Kidney (tissue), 14 donors: Measurements from ENCODE around the gene TMEM150B. TPM values are rescaled to one million over a fixed set of nuclear protein-coding genes. Genes with fewer than 3 reads are reported as not detected.
A peak's percentile ranks its signal among the peaks of the same experiment; 100 is the strongest.

Experiments used
- DNase-seq, 5 donors: peaks; one replicate each; pipeline ENCODE4 v3.0.0-alpha.2; 2013 to 2020
- FAIRE-seq: peaks from 2 replicates; lab custom pipeline; 2012; peaks lifted over from hg19 to GRCh38; lab: Jason Lieb, UNC
- H3K27ac ChIP-seq, 2 donors: one replicate each; pipeline ENCODE4 v1.7.0; 2013; ENCODE audit warnings: low read depth in 2 of 2, low read length in 2 of 2, inconsistent platforms in 1 of 2
- H3K27me3 ChIP-seq: one replicate; pipeline ENCODE4 v1.7.1; 2013; ENCODE audit warnings: low read length, inconsistent platforms; ENCODE audit not compliant: control insufficient read depth, insufficient read depth
- H3K36me3 ChIP-seq, 3 donors: one replicate each; pipeline versions ENCODE4 v1.7.0 to v1.7.1; 2013; ENCODE audit warnings: low read length in 3 of 3, control low read depth in 1 of 3, inconsistent platforms in 1 of 3; ENCODE audit not compliant: insufficient read depth in 3 of 3, control insufficient read depth in 2 of 3
- H3K4me1 ChIP-seq, 3 donors: one replicate each; pipeline versions ENCODE4 v1.7.0 to v1.7.1; 2013; ENCODE audit warnings: low read length in 3 of 3, inconsistent platforms in 1 of 3, low read depth in 1 of 3; ENCODE audit not compliant: control insufficient read depth in 2 of 3, insufficient read depth in 2 of 3
- H3K4me3 ChIP-seq, 3 donors: one replicate each; pipeline versions ENCODE4 v1.7.0 to v1.8.1; 2013; ENCODE audit warnings: low read length in 3 of 3, control low read depth in 1 of 3, inconsistent platforms in 1 of 3
- H3K9ac ChIP-seq, 3 donors: one replicate each; pipeline versions ENCODE4 v1.7.0 to v1.7.1; 2013; ENCODE audit warnings: low read length in 3 of 3, control low read depth in 1 of 3, inconsistent platforms in 1 of 3
- H3K9me3 ChIP-seq, 3 donors: one replicate each; pipeline versions ENCODE4 v1.7.0 to v1.7.1; 2013; ENCODE audit warnings: low read length in 3 of 3, control low read depth in 1 of 3, inconsistent platforms in 1 of 3; ENCODE audit not compliant: control insufficient read depth in 2 of 3, insufficient read depth in 1 of 3
- CTCF ChIP-seq: IDR thresholded peaks from 3 replicates; pipeline ENCODE4 v1.5.1; 2012; ENCODE audit warnings: mild to moderate bottlenecking, moderate library complexity, borderline replicate concordance; ENCODE audit not compliant: insufficient read depth; ENCODE audit errors: extremely low read depth
- intact Hi-C: fragments of 100-400 bp; cut with DNase I; formaldehyde crosslinking; loops from one replicate; pipeline ENCODE4 v1.11.1; 2022
- polyA plus RNA-seq: library from polyadenylated mRNA; stranded (reverse); fragments of 350-450 nt; fragmentation: Illumina TruSeq; extraction: RNeasy Lipid Tissue Mini Kit (QIAGEN cat#74804); gene quantifications from one replicate; pipeline ENCODE4 v1.2.3, GENCODE V29; 2014; ENCODE audit warnings: low read depth, low replicate concordance; ENCODE audit not compliant: insufficient read depth
- total RNA-seq: library from RNA; stranded (reverse); fragmentation: NEBNext Ultra II Directional; extraction: Animal tissue kit (Norgen Biotek cat#: 25700); gene quantifications from one replicate; pipeline ENCODE4 v1.2.1, GENCODE V29; 2021
- donor health status: control.
- donor health status: control.
- donor health status: control.
- donor health status: control.
- donor health status: control.
- donor health status: DM: yes; HTN: yes; CAD: no.
- donor health status: Normal renal cell carcinoma (clear cell type).

TMEM150B gene
- total and polyA plus RNA-seq, 2 donors from 2014 or later = 3.6 to 5.4 TPM

- H3K9ac ChIP-seq = no peak overlapping the region
- H3K36me3 ChIP-seq = no peaks in the 10 kb centered on the region
- no peak overlapping the region for H3K27ac ChIP-seq
- H3K9me3 ChIP-seq = no peaks in the 10 kb centered on the region
- intact Hi-C loops = no loop called here
- peaks cover 1% of the 10 kb centered on the region for H3K27me3 ChIP-seq
- H3K4me3 ChIP-seq = no peak overlapping the region
- no peak for TF ChIP-seq CTCF
- peaks cover 0 to 3% (median 0%) of the 10 kb centered on the region in 3 donors for H3K4me1 ChIP-seq
- FAIRE-seq (no peak), DNase-seq (no peak)
These were observed 33.4 kb upstream of the TMEM150B start for GRCh38 chr19:55358493-55358892.

GRCh38 chr19:55355213-55355821 is 30.2 kb upstream of the TMEM150B start:
- peaks cover 0 to 6% (median 0%) of the 10 kb centered on the region in 3 donors for H3K4me1 ChIP-seq
- FAIRE-seq = no peak
- peak in 4 of 5 donors; percentile 53 to 73 (median 65) for DNase-seq
- H3K9me3 ChIP-seq = no peaks in the 10 kb centered on the region
- H3K27ac ChIP-seq = no peak overlapping the region
- no peak overlapping the region for H3K4me3 ChIP-seq
- TF ChIP-seq CTCF = no peak
- H3K36me3 ChIP-seq = no peaks in the 10 kb centered on the region
- no peak overlapping the region for H3K9ac ChIP-seq
- intact Hi-C loops = no loop called here
- peaks cover 15% of the 10 kb centered on the region for H3K27me3 ChIP-seq

- H3K36me3 ChIP-seq = no peaks in the 10 kb centered on the region
- DNase-seq (peak in 1 of 5 donors; percentile 74), FAIRE-seq (no peak)
- no peak for TF ChIP-seq CTCF
- H3K4me1 ChIP-seq = peaks cover 0 to 6% (median 0%) of the 10 kb centered on the region in 3 donors
- peak within 1 kb of the TSS; percentile 26 to 37 (median 32) for H3K4me3 ChIP-seq
- H3K9me3 ChIP-seq = no peaks in the 10 kb centered on the region
- no peak within 1 kb of the TSS for H3K9ac ChIP-seq
- intact Hi-C loops = no loop called here
- H3K27ac ChIP-seq = no peak within 1 kb of the TSS
- peaks cover 15% of the 10 kb centered on the region for H3K27me3 ChIP-seq
These were observed 29.6 kb upstream of the TMEM150B start, which contains the start of gene COX6B2 for GRCh38 chr19:55354698-55355212. COX6B2 (minus strand) TSS chr19:55354719; CDS start chr19:55354521, 198 bp downstream.
